ENCODE results near the gene SYT6.

DNA sequence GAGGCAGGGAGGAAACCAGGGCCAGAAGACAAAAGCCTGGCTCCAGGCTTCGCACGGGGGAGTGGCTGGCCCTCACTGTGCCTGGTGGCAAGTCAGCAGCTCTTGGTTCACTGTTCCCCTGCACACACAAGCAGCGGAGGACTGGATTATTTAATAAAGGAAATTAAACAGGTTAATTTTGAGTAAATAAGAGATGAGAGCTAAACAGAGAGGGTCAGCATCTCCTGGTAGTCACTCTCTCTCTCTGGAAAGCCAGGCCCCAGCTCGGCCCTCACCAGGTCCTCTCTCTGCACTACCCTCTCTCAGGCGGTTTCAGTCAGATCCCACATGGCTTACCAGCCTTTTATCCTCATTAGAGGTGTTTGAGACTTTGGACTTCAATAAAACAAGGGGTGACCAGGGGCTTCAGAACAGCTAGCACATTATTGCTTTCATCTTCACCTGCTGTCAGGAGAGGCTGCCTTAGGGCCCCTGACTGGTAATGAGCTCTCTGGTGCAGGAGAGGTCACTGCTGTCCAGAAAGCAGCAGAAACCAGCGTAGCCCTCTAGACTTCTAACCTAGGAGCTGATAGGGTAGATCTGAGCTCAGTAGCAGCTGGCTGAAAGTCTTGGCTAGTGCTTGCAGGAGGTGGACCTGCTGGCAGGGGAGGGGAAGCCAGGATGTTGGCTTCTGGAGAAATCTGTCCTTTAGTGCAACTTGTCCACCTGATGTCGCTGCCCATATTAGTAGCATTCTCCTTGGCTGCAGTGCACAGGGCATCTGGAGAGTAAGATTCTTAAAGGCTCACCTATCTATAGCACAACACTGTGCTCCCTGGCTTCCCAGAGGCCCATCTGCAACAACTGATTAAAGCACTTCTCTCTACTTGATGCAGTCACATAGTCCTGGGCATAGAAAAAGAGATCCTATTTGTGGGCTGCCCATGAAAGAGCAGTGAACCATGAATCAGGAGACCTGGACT is 45.9 kb downstream of the SYT6 start:
- TF ChIP-seq, protein P1, sequence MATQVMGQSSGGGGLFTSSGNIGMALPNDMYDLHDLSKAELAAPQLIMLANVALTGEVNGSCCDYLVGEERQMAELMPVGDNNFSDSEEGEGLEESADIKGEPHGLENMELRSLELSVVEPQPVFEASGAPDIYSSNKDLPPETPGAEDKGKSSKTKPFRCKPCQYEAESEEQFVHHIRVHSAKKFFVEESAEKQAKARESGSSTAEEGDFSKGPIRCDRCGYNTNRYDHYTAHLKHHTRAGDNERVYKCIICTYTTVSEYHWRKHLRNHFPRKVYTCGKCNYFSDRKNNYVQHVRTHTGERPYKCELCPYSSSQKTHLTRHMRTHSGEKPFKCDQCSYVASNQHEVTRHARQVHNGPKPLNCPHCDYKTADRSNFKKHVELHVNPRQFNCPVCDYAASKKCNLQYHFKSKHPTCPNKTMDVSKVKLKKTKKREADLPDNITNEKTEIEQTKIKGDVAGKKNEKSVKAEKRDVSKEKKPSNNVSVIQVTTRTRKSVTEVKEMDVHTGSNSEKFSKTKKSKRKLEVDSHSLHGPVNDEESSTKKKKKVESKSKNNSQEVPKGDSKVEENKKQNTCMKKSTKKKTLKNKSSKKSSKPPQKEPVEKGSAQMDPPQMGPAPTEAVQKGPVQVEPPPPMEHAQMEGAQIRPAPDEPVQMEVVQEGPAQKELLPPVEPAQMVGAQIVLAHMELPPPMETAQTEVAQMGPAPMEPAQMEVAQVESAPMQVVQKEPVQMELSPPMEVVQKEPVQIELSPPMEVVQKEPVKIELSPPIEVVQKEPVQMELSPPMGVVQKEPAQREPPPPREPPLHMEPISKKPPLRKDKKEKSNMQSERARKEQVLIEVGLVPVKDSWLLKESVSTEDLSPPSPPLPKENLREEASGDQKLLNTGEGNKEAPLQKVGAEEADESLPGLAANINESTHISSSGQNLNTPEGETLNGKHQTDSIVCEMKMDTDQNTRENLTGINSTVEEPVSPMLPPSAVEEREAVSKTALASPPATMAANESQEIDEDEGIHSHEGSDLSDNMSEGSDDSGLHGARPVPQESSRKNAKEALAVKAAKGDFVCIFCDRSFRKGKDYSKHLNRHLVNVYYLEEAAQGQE (IDR thresholded peaks at IDR 0.05; ENCODE audit: insufficient read depth in 1 of 2, low read depth in 2 of 2, low read length in 1 of 2): no peak
- no peak for TF ChIP-seq POLR2AphosphoS5 (IDR thresholded peaks at IDR 0.05; ENCODE audit: low read depth, low read length)
- TF ChIP-seq, protein P2, sequence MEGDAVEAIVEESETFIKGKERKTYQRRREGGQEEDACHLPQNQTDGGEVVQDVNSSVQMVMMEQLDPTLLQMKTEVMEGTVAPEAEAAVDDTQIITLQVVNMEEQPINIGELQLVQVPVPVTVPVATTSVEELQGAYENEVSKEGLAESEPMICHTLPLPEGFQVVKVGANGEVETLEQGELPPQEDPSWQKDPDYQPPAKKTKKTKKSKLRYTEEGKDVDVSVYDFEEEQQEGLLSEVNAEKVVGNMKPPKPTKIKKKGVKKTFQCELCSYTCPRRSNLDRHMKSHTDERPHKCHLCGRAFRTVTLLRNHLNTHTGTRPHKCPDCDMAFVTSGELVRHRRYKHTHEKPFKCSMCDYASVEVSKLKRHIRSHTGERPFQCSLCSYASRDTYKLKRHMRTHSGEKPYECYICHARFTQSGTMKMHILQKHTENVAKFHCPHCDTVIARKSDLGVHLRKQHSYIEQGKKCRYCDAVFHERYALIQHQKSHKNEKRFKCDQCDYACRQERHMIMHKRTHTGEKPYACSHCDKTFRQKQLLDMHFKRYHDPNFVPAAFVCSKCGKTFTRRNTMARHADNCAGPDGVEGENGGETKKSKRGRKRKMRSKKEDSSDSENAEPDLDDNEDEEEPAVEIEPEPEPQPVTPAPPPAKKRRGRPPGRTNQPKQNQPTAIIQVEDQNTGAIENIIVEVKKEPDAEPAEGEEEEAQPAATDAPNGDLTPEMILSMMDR (IDR thresholded peaks at IDR 0.05): no peak

Data from Panc1 (cell line).